HEK293T (cell line): ENCODE data around the gene WDR11.

ENCODE experiments used
- BHLHE40 ChIP-seq: fragments of 450-650 bp; IDR thresholded peaks from 2 replicates; pipeline ENCODE4 v1.6.1; 2016; ENCODE audit warnings: mild to moderate bottlenecking, moderate library complexity, borderline replicate concordance
- FOXA1 ChIP-seq: fragments of 450-650 bp; IDR thresholded peaks from 2 replicates; pipeline ENCODE4 v1.6.1; 2016; ENCODE audit warnings: mild to moderate bottlenecking
- FOXM1 ChIP-seq: fragments of 450-650 bp; IDR thresholded peaks from 2 replicates; pipeline ENCODE4 v1.6.1; 2017; ENCODE audit warnings: mild to moderate bottlenecking, borderline replicate concordance
- HDGF ChIP-seq: fragments of 450-650 bp; IDR thresholded peaks from 2 replicates; pipeline ENCODE4 v1.6.1; 2017; ENCODE audit warnings: antibody characterized with exemption, borderline replicate concordance
- SP1 ChIP-seq: fragments of 450-650 bp; IDR thresholded peaks from 2 replicates; pipeline ENCODE4 v1.6.1; 2017
- SUZ12 ChIP-seq: fragments of 450-650 bp; IDR thresholded peaks from 2 replicates; pipeline ENCODE4 v1.6.1; 2016; ENCODE audit warnings: mild to moderate bottlenecking
- TF ChIP-seq, protein P1 (sequence below): fragments of 450-650 bp; IDR thresholded peaks from 2 replicates; pipeline ENCODE4 v1.6.1; 2016

DNA sequence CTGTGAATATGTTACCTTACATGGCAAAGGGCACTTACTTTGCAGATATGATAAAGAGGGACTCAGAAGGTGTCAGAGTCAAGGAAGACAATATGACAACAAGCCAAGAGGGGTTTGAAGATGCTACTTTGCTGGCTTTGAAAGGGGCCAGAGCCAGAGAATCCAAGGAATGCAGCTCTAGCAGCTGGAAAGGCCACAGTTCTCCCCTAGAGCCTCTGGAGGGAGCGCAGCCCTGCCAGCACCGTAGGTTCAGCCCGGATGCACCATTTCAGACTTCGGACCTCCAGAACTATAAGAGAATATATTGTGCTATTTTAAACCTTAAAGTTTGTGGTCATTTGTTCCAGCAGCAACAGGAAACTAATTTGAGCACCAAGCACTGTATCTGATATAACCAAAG, 32.9 kb upstream of the WDR11 start:
- TF ChIP-seq, protein P1, sequence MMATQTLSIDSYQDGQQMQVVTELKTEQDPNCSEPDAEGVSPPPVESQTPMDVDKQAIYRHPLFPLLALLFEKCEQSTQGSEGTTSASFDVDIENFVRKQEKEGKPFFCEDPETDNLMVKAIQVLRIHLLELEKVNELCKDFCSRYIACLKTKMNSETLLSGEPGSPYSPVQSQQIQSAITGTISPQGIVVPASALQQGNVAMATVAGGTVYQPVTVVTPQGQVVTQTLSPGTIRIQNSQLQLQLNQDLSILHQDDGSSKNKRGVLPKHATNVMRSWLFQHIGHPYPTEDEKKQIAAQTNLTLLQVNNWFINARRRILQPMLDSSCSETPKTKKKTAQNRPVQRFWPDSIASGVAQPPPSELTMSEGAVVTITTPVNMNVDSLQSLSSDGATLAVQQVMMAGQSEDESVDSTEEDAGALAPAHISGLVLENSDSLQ = no peak
- TF ChIP-seq SUZ12 (no peak), SP1 (no peak), BHLHE40 (no peak), HDGF (no peak), FOXM1 (no peak), FOXA1 (no peak)
